Measurements from ENCODE around the gene ATXN2.
"Not testable (repeated sequence)": the region's sequence is repeated elsewhere in the genome, so short reads cannot be mapped to it uniquely, and the experiment has no call there.

The ATXN2 gene

GRCh38 chr12:111469401-111469800 is 129.7 kb downstream of the ATXN2 start:
- Histone ChIP-seq H3K4me1 (ENCODE audit: control insufficient read depth in 5 of 5, insufficient read depth in 5 of 5, low read length in 5 of 5) (no peaks in the 10 kb centered on the region), H3K36me3 (ENCODE audit: control insufficient read depth in 5 of 5, insufficient read depth in 5 of 5, low read length in 5 of 5) (peaks cover 18 to 48% (median 25%) of the 10 kb centered on the region in 5 donors), H3K27me3 (ENCODE audit: control insufficient read depth in 5 of 5, insufficient read depth in 4 of 5, low read length in 5 of 5) (no peaks in the 10 kb centered on the region), H3K4me3 (ENCODE audit: low read depth in 1 of 5, low read length in 5 of 5) (no peak overlapping the region), H3K9ac (ENCODE audit: low read length in 5 of 5) (no peak overlapping the region), H3K27ac (ENCODE audit: low read depth, low read length) (no peak overlapping the region), H3K9me3 (ENCODE audit: control insufficient read depth in 5 of 5, low read length in 5 of 5) (no peaks in the 10 kb centered on the region)

GRCh38 chr12:111467857-111468241 is 131.3 kb downstream of the ATXN2 start:
- Histone ChIP-seq H3K27ac (ENCODE audit: low read depth, low read length) (peak overlapping the region; percentile 17), H3K4me1 (ENCODE audit: control insufficient read depth in 5 of 5, insufficient read depth in 5 of 5, low read length in 5 of 5) (no peaks in the 10 kb centered on the region), H3K9ac (ENCODE audit: low read length in 5 of 5) (no peak overlapping the region), H3K9me3 (ENCODE audit: control insufficient read depth in 5 of 5, low read length in 5 of 5) (no peaks in the 10 kb centered on the region), H3K4me3 (ENCODE audit: low read depth in 1 of 5, low read length in 5 of 5) (no peak overlapping the region), H3K27me3 (ENCODE audit: control insufficient read depth in 5 of 5, insufficient read depth in 4 of 5, low read length in 5 of 5) (no peaks in the 10 kb centered on the region), H3K36me3 (ENCODE audit: control insufficient read depth in 5 of 5, insufficient read depth in 5 of 5, low read length in 5 of 5) (peaks cover 18 to 42% (median 24%) of the 10 kb centered on the region in 5 donors)

- no peak overlapping the region for H3K4me3 ChIP-seq (ENCODE audit: low read depth in 1 of 5, low read length in 5 of 5)
- H3K9ac ChIP-seq (ENCODE audit: low read length in 5 of 5): peak overlapping the region in 1 of 5 donors; percentile 3
- H3K9me3 ChIP-seq (ENCODE audit: control insufficient read depth in 5 of 5, low read length in 5 of 5): no peaks in the 10 kb centered on the region
- no peaks in the 10 kb centered on the region for H3K4me1 ChIP-seq (ENCODE audit: control insufficient read depth in 5 of 5, insufficient read depth in 5 of 5, low read length in 5 of 5)
- peak overlapping the region; percentile 17 for H3K27ac ChIP-seq (ENCODE audit: low read depth, low read length)
- peaks cover 17 to 42% (median 24%) of the 10 kb centered on the region in 5 donors for H3K36me3 ChIP-seq (ENCODE audit: control insufficient read depth in 5 of 5, insufficient read depth in 5 of 5, low read length in 5 of 5)
- H3K27me3 ChIP-seq (ENCODE audit: control insufficient read depth in 5 of 5, insufficient read depth in 4 of 5, low read length in 5 of 5): no peaks in the 10 kb centered on the region
These were observed 131.8 kb downstream of the ATXN2 start for GRCh38 chr12:111467092-111467856.

GRCh38 chr12:111462210-111462769 is 136.8 kb downstream of the ATXN2 start:
- Histone ChIP-seq H3K27me3 (ENCODE audit: control insufficient read depth in 5 of 5, insufficient read depth in 4 of 5, low read length in 5 of 5) (no peaks in the 10 kb centered on the region), H3K4me1 (ENCODE audit: control insufficient read depth in 5 of 5, insufficient read depth in 5 of 5, low read length in 5 of 5) (peaks cover 0 to 3% (median 0%) of the 10 kb centered on the region in 5 donors), H3K36me3 (ENCODE audit: control insufficient read depth in 5 of 5, insufficient read depth in 5 of 5, low read length in 5 of 5) (peaks cover 3 to 34% (median 10%) of the 10 kb centered on the region in 5 donors), H3K27ac (ENCODE audit: low read depth, low read length) (no peak overlapping the region), H3K9ac (ENCODE audit: low read length in 5 of 5) (peak overlapping the region in 1 of 5 donors; percentile 30), H3K4me3 (ENCODE audit: low read depth in 1 of 5, low read length in 5 of 5) (no peak overlapping the region), H3K9me3 (ENCODE audit: control insufficient read depth in 5 of 5, low read length in 5 of 5) (no peaks in the 10 kb centered on the region)

DNA sequence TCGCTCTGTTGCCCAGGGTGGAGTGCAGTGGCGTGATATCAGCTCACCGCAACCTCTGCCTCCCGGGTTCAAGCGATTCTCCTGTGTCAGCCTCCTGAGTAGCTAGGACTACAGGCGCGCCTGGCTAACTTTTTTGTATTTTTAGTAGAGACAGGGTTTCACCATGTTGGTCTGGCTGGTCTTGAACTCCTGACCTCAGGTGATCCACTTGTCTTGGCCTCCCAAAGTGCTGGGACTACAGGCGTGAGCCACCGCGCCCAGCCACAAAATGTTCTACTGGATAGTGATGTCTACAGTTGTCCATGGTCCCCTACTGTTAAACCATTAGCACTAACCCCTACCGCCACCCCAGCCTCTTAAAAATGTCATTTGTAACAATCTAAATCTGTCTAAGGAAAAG is 139.0 kb downstream of the ATXN2 start:
- not testable (repeated sequence) for H3K9ac ChIP-seq (ENCODE audit: low read length in 5 of 5); H3K27ac ChIP-seq (ENCODE audit: low read depth, low read length); H3K4me1 ChIP-seq (ENCODE audit: control insufficient read depth in 5 of 5, insufficient read depth in 5 of 5, low read length in 5 of 5); H3K4me3 ChIP-seq (ENCODE audit: low read depth in 1 of 5, low read length in 5 of 5); H3K9me3 ChIP-seq (ENCODE audit: control insufficient read depth in 5 of 5, low read length in 5 of 5); H3K27me3 ChIP-seq (ENCODE audit: control insufficient read depth in 5 of 5, insufficient read depth in 4 of 5, low read length in 5 of 5)
- H3K36me3 ChIP-seq (ENCODE audit: control insufficient read depth in 5 of 5, insufficient read depth in 5 of 5, low read length in 5 of 5): peaks cover 9 to 52% (median 26%) of the 10 kb centered on the region in 5 donors

- Histone ChIP-seq H3K27me3 (ENCODE audit: control insufficient read depth in 5 of 5, insufficient read depth in 4 of 5, low read length in 5 of 5) (no peaks in the 10 kb centered on the region), H3K27ac (ENCODE audit: low read depth, low read length) (no peak overlapping the region), H3K9me3 (ENCODE audit: control insufficient read depth in 5 of 5, low read length in 5 of 5) (no peaks in the 10 kb centered on the region), H3K36me3 (ENCODE audit: control insufficient read depth in 5 of 5, insufficient read depth in 5 of 5, low read length in 5 of 5) (peaks cover 9 to 59% (median 41%) of the 10 kb centered on the region in 5 donors), H3K4me1 (ENCODE audit: control insufficient read depth in 5 of 5, insufficient read depth in 5 of 5, low read length in 5 of 5) (peaks cover 1 to 5% (median 3%) of the 10 kb centered on the region in 5 donors), H3K9ac (ENCODE audit: low read length in 5 of 5) (no peak overlapping the region), H3K4me3 (ENCODE audit: low read depth in 1 of 5, low read length in 5 of 5) (no peak overlapping the region)
These were observed 140.5 kb downstream of the ATXN2 start for GRCh38 chr12:111458546-111459172.

DNA sequence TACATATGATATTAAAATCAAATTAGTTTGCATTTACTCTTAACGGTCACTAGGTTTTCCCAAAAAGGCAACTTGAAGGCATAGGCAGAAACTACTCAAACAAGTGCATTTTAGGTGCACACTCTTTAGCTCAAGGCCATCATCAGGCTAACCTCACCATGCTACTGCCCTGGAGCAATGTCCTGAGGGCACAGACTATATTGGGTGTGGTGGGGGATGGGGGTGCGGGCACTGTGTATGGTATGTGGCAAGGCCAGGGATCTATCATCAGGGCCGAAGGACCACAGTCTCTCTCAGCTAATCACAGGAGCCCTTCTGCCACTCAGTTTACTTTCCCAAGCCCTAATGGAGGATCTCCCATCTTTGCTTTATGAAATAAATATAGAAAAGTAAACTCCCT is 141.5 kb downstream of the ATXN2 start:
- Histone ChIP-seq H3K27ac (ENCODE audit: low read depth, low read length) (no peak overlapping the region), H3K27me3 (ENCODE audit: control insufficient read depth in 5 of 5, insufficient read depth in 4 of 5, low read length in 5 of 5) (no peaks in the 10 kb centered on the region), H3K9ac (ENCODE audit: low read length in 5 of 5) (no peak overlapping the region), H3K4me3 (ENCODE audit: low read depth in 1 of 5, low read length in 5 of 5) (no peak overlapping the region), H3K9me3 (ENCODE audit: control insufficient read depth in 5 of 5, low read length in 5 of 5) (no peaks in the 10 kb centered on the region), H3K36me3 (ENCODE audit: control insufficient read depth in 5 of 5, insufficient read depth in 5 of 5, low read length in 5 of 5) (peaks cover 9 to 67% (median 52%) of the 10 kb centered on the region in 5 donors), H3K4me1 (ENCODE audit: control insufficient read depth in 5 of 5, insufficient read depth in 5 of 5, low read length in 5 of 5) (peaks cover 1 to 5% (median 3%) of the 10 kb centered on the region in 5 donors)

DNA sequence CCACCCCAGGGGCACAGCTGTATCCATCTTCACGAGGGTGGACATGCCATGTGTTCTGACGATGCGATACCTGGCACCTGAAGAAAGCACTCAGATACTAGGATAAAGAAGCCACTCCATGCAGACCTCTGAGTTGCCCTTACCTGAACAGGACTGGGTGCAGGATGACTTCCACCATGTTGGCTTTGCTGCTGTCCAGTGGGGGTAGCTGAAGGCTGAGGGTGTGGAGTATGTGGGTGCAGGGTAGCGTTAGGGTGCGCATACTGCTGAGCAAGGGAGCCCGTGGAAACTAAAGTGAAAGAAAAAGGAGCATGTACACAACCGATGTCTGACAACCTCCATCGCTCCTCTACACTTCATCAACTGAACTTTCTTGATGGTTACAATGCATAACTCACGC is 142.0 kb downstream of the ATXN2 start:
- peaks cover 1 to 5% (median 3%) of the 10 kb centered on the region in 5 donors for H3K4me1 ChIP-seq (ENCODE audit: control insufficient read depth in 5 of 5, insufficient read depth in 5 of 5, low read length in 5 of 5)
- peaks cover 9 to 71% (median 56%) of the 10 kb centered on the region in 5 donors for H3K36me3 ChIP-seq (ENCODE audit: control insufficient read depth in 5 of 5, insufficient read depth in 5 of 5, low read length in 5 of 5)
- H3K9me3 ChIP-seq (ENCODE audit: control insufficient read depth in 5 of 5, low read length in 5 of 5): no peaks in the 10 kb centered on the region

DNA sequence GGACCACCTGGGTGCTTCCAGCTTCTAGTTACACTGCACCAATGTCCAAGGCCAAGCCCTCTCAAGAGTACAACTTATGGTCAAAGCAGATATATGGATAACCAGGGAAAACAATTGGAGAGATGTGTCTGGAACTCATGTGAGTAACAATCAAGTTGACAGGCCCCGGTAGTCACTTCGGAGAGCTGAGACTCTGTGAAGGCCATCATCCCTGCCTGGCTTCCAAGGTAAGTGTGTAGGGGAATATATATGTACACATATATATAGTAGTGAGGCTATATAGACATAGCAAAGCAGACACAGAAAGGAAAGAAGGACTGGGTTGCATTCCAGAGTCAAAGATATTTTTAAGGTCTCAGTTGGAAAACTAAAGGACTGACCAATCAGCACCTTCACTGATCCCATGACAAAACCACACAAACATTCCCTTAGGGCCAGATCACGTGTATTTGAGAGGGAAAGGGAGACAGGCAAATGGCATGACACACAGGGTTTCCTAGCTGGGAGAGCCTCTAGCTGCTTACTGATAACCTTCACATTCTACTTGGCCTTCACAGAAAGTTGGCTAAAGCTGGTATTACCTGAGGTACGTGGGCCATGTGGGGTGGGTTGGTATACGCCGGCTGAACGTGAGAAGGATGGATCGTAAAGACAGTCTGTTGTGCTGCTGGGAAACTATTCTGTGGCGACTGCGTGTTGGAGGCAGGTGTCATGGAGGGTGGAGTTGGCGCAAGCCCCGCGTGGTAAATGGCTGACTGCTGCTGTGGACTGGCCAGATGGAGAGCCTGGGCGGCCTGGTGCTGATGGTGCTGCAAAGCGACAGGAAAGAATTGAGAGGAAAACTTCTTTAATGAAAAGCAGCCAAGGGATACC is 143.4 kb downstream of the ATXN2 start:
- no peak overlapping the region for H3K4me3 ChIP-seq (ENCODE audit: low read depth in 1 of 5, low read length in 5 of 5)
- H3K9me3 ChIP-seq (ENCODE audit: control insufficient read depth in 5 of 5, low read length in 5 of 5): no peaks in the 10 kb centered on the region
- H3K4me1 ChIP-seq (ENCODE audit: control insufficient read depth in 5 of 5, insufficient read depth in 5 of 5, low read length in 5 of 5): peaks cover 1 to 13% (median 7%) of the 10 kb centered on the region in 5 donors
- H3K27ac ChIP-seq (ENCODE audit: low read depth, low read length): no peak overlapping the region
- H3K9ac ChIP-seq (ENCODE audit: low read length in 5 of 5): no peak overlapping the region
- H3K36me3 ChIP-seq (ENCODE audit: control insufficient read depth in 5 of 5, insufficient read depth in 5 of 5, low read length in 5 of 5): peaks cover 14 to 78% (median 67%) of the 10 kb centered on the region in 5 donors
- no peaks in the 10 kb centered on the region for H3K27me3 ChIP-seq (ENCODE audit: control insufficient read depth in 5 of 5, insufficient read depth in 4 of 5, low read length in 5 of 5)

More for the DNA sequence above, 142.0 kb downstream of the ATXN2 start:
- H3K27me3 ChIP-seq (ENCODE audit: control insufficient read depth in 5 of 5, insufficient read depth in 4 of 5, low read length in 5 of 5): no peaks in the 10 kb centered on the region
- no peak overlapping the region for H3K4me3 ChIP-seq (ENCODE audit: low read depth in 1 of 5, low read length in 5 of 5)
- no peak overlapping the region for H3K9ac ChIP-seq (ENCODE audit: low read length in 5 of 5)
- no peak overlapping the region for H3K27ac ChIP-seq (ENCODE audit: low read depth, low read length)

Data from subcutaneous abdominal adipose tissue (tissue), 5 donors.